ENCODE measurements around the gene GALNS. TPM values are rescaled to one million over a fixed set of nuclear protein-coding genes. Genes with fewer than 3 reads are reported as not detected.

The GALNS gene
- 25.5 TPM for total RNA-seq

GRCh38 chr16:88856828-88857727 is at the start of gene GALNS, which contains the start of gene TRAPPC2L:
GALNS (minus strand) TSS chr16:88856947; CDS start chr16:88856877, 70 bp downstream.
TRAPPC2L (plus strand) TSS chr16:88857127; CDS start chr16:88857151, 24 bp downstream.

GRCh38 chr16:88866151-88866920 is 9.6 kb upstream of the GALNS start, which contains the start of gene PABPN1L:
PABPN1L (minus strand) TSS chr16:88866660; CDS start chr16:88866606, 54 bp downstream.

GRCh38 chr16:88811769-88812512 is 44.8 kb downstream of the GALNS start, which contains the start of gene APRT:
APRT (minus strand) TSS chr16:88811928; CDS start chr16:88811899, 29 bp downstream.

GRCh38 chr16:88803264-88803987 is 53.3 kb downstream of the GALNS start, which contains the start of gene CDT1:
CDT1 (plus strand) TSS chr16:88803789; CDS start chr16:88803832, 43 bp downstream.

GRCh38 chr16:88785106-88785924 is 71.4 kb downstream of the GALNS start, which contains the start of gene PIEZO1:
PIEZO1 (minus strand) TSS chr16:88785220; CDS start chr16:88784964, 256 bp downstream.

Other genes with a start within 250 kb of the GALNS start
- gene IL17C, start 218.4 kb downstream of the GALNS start, total RNA-seq = 0.35 TPM
- 130 TPM for gene CYBA, start 205.9 kb downstream of the GALNS start, total RNA-seq
- gene MVD, start 193.9 kb downstream of the GALNS start, total RNA-seq = 31.6 TPM
- gene SNAI3, start 170.4 kb downstream of the GALNS start, total RNA-seq = 8.2 TPM
- gene RNF166, start 150.5 kb downstream of the GALNS start, total RNA-seq = 26.6 TPM
- gene CTU2, start 150.4 kb downstream of the GALNS start, total RNA-seq = 12.0 TPM
- gene PIEZO1, start 71.7 kb downstream of the GALNS start, total RNA-seq = 117 TPM
- 19.7 TPM for gene CDT1, start 53.2 kb downstream of the GALNS start, total RNA-seq
- 65.5 TPM for gene APRT, start 45.0 kb downstream of the GALNS start, total RNA-seq
- 38.4 TPM for gene TRAPPC2L, start 180 bp upstream of the GALNS start, total RNA-seq
- gene PABPN1L, start 9.7 kb upstream of the GALNS start, total RNA-seq = not detected
- gene CBFA2T3, start 120.3 kb upstream of the GALNS start, total RNA-seq = 4.4 TPM
- gene ACSF3, start 236.9 kb upstream of the GALNS start, total RNA-seq = 36.1 TPM